Activated CD8-positive, alpha-beta memory T cell treated with anti-CD3 and anti-CD28 coated beads, Interleukin-2, amount 50 U/mL, for 48 hours (primary cell): ENCODE measurements around the gene HECW1.
"Not testable (repeated sequence)": the region's sequence is repeated elsewhere in the genome, so short reads cannot be mapped to it uniquely, and the experiment has no call there.

Experiments
- DNase-seq: peaks from one replicate; pipeline ENCODE4 v3.0.0-alpha.2; 2020

Gene HECW1

DNA sequence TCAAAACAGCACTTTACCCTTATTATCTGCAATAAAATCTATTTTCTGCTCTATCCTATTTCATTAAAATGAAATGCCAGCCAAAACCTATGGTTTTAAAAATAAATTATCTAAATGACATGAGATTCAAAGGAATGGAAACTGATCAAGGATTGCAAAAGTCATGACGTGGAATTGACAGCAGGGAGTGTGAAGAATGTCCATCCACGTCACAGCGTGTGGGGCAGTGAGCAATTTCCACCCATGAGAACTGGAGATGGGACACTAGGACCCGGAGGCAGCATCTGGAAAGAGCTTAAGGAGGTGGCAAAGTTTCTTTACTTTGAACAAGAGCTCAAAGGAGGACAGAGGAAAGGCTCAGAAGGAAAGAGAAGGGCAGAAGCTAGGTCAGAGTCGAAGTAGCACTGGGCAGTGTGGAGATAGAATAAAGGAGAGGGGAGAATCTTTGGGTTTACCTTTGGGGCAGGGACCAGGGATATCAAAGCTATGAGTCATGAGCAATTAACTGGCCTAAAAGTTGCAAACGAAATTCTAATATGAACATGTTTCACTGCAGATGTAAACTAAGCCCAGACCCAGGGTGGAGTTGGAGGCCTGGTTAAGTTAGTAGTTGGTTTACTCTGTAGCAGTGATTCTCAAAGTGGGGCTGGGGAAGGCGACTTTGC lies 445.5 kb downstream of the HECW1 start:
- no peak for DNase-seq

DNA sequence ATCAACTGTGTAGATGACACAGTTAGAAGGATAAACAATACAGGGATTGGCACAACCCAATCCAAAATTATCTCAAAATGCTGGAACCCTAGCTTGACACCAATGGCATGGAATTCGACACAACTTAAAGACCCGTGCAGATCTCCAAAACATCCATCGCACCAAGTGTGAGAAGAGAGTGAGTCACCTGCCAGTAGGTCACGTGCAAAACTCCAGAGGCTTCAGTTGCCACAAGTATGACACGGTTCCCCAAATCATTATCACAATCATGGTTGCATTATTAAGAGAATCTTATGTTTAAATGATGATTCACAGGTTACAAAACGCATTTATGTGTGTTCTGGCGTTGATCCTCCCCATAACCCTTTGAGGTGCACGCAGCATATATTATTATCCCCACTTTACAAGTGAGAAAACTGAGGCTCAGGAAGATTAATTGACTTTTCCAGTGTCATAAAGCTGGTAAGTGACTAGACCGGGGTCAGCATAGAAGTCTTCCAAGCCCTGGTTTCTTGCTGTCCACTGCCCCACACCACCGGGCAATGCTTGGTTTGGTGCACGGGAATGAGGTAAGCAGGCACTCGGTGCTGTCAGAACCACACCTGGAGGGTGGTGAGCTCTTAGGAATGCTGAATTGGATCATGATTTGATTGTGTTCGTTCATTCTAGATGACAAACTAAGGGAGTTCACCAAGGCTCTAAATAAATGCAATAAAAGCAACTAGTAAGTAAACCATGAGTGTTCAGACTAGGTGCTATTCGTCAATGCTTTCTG lies 446.9 kb downstream of the HECW1 start:
- DNase-seq, result no peak

DNA sequence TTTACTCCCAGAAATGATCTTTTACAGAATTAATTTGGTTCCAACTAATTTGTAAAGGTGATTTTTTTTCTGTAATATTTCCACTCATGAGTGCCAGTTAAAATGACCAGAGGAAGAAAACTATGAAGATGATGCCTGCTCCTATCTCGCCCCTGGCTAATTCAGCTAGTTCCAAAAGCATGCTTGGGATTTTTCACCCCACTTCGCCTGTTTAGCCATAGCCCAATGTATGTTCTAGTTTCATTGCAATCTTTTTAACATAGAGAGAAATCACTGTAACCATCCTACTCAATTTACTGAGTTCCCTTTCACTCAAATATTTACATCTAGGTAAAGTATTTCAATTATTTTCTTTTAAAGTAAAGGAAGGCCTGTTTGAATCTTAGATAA lies 447.5 kb downstream of the HECW1 start:
- DNase-seq, result no peak

DNA sequence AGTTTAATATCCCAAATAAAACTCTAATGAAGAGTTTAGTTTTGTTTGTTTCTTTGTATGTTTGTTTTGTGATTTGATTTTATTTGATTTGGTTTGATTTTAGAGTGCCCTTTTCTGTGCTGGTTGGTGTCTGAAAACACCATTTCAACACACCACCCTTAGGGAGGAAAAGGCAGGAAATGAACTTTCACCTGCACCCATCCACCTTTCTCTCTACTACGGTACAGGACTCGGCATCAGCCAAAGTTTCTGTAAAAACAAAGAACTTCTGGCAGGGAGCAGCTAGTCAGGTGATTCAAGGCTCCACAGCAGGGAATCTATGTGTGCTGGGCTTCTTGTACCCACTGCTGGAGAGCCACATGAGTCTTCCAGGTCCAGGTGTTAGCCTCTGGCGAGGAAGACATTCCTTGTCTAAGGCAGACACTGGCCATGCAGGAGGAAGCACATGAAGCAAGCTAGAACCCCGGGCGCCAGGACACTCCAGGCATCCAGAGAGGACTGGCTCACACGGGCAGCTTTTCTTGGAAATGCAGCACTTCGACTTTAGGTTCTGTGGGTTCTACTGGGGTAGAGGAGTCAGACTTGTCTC lies 448.4 kb downstream of the HECW1 start:
- DNase-seq, result no peak

DNA sequence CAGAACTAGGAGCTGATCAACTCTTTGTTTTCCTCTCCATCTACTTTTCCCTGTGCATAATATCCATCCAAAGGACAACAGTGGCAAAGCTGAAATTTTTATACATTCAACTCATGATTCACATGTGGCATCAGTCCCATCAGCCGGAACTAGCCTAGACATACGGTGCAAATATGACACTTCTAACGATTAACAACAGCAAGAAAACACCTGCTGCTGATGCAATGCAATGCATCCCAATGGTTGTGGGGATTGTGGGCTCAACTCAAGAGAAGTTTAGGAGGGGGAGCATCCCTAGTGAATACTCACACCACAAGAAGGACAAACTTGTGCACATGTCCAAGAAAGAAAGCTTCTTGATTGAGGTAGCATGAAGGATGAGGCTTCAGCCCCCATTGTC lies 449.9 kb downstream of the HECW1 start:
- no peak for DNase-seq

DNA sequence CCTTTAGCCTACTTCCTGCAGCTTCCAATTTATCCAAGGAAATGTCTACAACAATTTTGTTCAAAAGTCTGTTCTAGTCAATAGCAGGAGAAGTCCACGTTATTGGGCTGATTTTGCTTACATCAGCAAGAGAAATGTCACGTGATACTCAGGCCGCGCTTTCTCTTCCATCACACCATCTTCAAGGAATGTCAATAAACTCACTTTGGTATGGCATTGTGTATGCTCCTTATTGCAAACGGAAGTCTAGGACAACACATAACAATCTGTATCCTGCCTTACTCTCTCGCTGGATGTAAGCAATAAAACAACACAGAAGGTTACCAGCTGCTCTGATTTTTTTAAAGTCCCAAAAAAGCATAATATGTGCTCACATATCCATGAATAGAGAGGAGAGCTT lies 453.3 kb downstream of the HECW1 start:
- no peak for DNase-seq

DNA sequence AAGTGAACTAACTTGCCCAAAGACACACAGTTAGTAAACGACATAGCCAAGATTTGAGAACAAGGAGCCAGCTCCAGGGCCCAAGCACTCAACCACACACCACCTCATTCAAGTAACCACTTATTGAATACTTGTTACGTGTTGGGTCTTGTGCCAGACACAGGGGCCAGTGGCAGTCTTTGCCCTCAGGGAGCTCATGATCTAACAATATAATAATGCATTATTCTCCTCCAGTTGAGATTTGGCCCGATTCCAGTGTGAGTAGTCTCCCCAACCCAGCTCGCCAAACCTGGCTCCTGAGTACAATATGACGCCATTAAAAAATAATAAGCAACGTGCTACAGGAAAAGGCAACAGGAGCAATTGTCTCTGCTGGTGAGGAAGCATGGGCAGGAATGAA lies 456.1 kb downstream of the HECW1 start:
- DNase-seq, result no peak

DNA sequence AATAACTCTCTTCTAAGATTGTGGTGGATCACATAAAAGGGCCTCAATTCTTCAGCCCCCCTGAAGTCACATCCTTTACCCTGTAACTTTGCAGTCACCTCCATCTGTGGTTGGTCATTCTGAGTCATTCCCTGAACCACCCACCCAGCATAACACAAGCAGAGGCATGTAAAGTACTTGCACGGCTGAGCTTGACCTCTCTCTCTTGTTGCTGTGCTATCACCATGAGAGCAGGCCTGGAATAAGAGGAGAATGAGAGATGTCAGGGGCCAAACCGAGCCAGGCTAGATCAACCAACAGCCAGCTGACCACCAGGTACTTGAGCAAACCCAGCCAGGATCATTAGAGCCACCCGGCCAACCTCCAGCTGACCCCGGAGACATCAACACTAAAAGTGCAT lies 457.0 kb downstream of the HECW1 start:
- DNase-seq, result no peak

DNA sequence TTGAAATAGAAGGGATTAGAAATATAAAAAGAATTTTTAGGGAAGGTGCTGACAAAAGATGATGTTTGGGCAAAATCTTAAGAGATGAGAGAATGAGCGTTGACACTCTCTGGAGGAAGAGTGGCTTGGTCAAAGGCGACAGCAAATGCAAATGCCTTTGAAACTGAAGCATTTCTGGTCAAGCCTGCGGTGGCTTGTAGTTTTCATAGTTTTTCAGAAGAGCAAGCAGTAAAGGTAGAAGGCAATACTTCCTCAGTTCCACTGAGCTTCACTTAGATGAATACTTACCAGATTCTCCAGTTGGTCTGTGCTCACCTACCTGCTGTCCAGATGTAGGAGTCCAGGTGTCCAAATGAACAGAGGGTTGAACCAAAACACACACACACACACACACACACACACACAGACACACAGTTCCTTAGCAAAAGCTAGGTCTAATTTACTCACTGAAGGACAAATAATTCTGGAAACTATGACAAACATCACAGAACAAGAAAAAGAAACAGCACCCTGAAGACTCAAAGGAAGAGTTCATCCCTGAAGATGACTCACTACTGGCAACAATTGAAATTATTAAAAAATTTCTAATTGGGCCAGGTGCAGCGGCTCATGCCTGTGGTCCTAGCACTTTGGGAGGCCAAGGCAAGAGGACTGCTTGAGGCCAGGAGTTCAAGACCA lies 458.4 kb downstream of the HECW1 start:
- DNase-seq, result no peak

DNA sequence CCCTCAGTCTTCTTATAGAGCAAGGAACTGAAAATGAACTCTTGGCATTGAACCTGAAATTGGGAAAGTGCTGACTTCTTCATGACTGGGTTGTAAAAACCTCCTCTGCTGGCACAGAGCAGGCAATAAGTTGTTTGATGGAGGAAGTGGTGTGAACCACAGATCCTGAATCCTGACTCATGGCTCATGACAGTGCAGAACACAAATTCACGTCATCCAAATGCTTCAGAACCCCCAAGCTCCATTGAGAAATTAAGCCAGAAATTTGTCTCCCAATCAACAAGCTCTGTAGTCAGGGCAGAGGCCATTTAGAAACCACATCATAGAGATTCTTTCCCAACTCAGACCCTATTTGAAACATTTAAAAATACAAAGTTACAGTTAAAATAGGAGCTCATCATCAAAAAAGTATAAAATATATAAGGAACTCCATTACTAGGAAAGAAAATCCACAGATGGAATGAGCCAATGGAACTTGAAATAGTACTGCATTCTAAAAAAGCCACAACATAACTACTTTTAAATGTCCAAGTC lies 460.1 kb downstream of the HECW1 start:
- no peak for DNase-seq

DNA sequence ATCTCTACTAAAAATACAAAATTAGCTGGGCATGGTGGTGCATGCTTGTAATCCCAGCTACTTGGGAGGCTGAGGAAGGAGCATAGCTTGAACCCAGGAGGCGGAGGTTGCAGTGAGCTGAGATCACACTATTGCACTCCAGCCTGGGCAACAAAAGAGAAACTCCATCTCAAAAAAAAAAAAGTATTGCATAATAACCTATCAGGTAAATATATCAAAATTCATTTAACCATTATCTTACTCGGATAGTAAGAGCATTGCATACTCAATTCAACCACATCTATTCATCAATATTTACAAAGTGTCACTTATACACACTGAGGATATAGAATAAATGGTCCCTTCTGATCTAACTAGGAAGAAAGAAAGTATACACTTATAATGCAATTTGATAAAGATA lies 461.4 kb downstream of the HECW1 start:
- not testable (repeated sequence) for DNase-seq

DNA sequence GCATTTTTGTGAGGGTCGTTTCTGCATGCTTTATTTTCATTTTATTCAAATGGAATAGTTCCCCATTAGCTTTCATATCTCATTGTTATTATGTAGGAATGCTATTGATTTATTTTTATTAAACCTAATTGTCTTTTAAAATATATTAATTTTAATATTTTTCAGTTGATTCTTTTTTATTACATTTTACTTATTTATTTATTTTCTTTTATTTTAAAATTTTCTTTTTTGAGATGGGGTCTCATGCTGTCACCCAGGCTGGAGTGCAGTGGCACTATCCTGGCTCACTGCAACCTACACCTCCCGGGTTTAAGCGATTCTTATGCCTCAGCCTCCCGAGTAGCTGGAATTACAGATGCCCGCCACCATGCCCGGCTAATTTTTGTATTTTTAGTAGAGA lies 463.1 kb downstream of the HECW1 start:
- no peak for DNase-seq

DNA sequence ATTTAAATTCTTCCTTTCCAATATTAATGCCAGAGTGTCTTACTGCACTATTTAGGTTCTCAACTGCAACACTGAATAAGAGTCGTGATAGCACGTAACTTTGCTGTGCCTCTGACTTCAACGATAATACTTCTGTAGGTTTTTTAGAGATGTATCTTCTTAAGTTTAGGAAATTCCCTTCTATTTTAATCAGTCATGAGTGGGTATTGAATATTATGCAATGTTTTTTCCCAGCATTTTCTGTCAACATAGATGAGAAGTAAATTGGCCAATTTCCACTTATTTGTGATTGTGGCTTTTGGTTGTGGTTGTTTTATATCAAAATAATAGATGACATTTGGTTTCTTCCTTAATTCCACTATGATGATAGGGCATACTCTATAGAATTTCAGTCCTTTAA lies 463.8 kb downstream of the HECW1 start:
- DNase-seq, result no peak

DNA sequence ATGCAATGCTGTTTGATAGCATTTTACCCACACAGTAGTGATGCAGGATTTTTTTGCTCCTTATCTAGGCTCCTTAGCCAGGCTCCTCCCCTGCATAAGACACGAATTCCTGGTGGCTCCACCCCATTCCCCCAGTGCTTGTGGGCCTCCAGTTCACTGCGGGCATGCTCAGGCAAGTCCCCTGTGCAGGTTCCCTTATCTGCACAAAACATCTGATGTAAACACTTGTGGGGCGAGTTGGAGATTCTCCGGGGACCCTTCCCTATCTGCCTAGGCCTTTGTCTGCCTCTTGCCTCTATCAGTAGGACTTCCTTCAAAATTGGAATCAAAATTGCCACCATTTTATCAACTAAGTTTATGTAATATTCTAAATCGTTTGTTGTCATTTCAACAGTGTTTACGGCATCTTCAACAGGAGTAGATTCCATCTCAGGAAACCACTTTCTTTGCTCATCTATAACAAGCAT lies 465.1 kb downstream of the HECW1 start:
- DNase-seq, result no peak

DNA sequence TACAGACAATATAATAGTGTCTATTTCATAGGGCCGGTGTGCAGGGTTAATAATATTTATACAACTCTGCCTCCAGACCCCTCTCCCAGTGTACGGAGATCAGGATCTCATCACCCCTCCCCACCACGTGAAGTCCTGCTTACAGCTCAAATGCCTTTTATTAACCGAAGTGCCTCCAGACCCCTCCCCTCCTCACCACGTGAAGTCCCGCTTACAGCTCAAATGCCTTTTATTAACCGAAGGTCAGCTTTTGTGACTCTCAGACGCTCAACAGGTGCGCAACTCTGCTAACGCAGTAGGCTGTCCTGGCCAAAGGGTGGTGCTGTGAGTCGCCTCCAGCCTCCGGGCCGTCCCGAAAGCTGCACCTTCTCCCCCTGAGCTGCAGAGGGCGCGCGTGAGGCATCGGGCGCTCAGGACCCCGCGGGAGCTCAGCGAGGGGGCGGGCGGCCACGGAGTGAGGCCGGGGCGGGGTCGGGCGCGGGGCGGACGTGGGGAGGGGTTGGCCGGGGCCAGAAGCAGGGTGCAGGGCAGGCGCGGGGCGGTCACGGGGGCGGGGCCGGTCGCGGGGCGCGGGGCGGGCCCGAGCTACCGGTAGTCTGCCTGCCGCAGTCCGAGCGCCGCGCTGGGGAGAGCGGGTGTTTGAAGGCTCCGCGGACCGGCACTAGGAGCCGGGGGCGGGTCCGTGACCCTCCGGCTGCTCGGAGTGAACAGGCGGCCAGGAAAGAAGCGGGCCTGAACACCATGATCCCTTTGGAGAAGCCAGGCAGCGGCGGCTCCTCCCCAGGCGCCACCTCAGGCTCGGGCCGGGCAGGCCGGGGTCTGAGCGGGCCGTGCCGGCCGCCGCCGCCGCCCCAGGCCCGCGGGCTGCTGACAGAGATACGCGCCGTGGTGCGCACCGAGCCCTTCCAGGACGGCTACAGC lies 470.3 kb downstream of the HECW1 start, which contains the start of gene STK17A:
Gene STK17A (plus strand): TSS at position 606 of the 921 bp plus-strand sequence. CDS start 136 bp downstream, at position 742.
- peak; percentile 98 for DNase-seq

DNA sequence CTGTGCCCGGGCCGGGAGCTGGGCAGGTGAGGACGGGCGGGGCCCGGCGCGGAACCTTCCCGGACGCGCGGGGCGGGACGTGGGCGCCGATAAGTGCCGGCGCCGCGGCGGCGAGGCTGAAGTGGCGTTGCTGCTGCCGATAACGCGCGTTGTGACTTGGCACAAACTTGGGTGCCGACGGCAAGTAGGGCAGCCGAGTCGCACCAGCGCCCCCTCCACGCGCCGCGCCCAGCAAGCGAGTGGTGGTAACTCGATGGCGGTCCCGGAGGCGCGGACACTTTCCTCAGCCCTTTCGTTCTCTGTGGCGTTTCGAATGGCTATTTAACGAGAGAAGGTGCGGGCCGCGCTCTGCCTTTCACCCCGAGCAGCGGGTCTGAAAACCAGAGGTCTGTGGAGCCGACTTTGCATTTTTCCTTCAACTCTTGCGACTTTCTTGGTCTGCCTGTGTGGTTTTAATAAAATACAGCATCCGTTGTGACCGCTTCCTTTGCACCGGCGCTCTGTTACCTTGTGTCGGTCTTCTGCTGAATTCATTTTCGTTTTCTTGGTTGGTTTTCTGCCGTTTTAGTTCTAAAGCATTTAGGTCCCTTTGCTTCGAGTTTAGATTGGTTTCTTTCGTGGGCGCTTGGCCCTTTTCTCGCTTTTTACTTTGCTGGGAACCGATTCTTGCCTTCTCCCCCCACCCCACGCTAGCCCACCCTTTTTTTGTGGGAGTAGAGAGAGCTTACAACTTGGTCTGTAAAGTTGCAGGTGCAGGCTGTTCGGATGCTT lies 471.2 kb downstream of the HECW1 start:
- DNase-seq, result peak; percentile 83

DNA sequence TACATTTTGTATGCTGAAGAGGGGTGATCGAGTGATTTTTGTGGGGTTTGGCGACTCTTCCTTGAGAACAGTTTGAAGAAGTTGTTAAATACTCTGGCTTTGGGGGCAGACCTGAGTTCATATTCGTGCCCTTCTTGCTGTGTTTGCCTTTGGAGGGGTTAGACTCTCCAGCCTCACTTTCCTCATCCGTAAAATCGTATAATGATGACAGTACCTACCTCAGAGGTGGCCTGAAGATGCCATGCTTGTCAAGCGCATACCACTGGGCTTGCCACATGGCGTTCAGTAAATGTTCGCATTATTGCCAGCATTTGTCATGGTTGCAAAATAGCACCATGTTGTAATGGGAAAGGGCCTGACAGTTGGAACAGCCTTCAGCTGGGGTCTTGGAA lies 471.7 kb downstream of the HECW1 start:
- no peak for DNase-seq

DNA sequence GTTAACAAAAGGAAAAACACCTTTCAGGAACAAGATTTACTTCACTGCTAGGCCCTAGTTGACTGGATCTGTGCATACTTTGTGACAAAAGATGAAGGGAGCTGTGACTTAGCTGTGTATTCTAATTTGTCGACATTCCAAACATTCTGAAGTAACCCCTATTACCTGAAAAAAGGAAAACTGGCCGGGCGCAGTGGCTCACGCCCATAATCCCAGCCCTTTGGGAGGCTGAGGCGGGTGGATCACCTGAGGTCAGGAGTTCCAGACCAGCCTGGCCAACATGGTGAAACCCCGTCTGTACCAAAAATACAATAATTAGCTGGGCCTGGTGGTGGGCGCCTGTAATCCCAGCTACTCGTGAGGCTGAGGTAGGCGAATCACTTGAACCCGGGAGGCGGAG lies 472.3 kb downstream of the HECW1 start:
- DNase-seq, result not testable (repeated sequence)

DNA sequence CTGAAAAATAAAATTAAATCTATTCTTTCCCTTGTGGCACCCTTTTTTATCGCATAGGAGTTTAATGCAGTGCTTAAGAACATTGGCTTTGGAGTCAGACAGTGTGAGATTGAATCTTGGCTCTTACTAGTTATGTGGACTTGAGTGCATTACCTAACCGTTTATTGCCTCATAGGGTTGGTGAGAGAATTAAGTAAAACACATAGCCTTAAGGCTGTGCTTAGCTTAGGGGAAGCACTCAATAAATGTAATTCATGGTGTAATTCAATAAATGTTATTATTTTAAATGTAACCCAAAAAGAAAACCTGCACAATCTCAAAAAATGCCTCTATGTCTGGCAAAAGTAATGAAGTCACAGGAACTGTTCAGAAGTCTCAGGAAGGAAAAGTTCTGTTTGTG lies 473.1 kb downstream of the HECW1 start:
- DNase-seq, result no peak

DNA sequence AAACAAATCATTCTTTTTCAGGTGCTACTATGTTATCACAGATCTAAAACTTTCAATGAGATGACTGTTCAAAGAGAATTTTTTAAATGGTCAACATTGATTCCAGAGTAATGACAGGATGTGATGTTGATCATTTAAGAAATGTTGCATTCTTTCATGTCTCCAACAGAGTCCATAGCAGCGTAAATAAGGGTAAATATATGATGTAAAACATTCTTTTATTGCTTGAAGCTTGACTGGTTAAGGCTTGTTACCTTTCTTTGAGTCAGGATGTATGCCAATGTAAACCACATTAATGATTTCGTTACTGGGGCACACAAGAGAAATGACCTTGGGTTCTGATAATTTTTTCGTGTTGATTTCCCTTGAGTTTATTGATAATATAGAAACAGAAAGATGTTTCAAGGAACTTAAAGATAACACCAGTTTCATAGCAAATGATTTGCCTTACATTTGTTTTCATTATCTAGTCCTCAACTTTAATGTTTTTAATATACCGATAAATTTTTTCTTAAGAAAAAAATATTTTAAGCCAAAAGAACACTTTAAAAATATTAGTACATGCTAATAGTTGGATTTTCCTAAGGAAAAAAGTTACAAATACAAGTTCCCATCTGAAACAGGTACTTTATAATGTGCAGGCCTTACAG lies 473.9 kb downstream of the HECW1 start:
- no peak for DNase-seq
